Fibroblast of villous mesenchyme (primary cell): ENCODE measurements around the gene PTPRC. TPM values are rescaled to one million over a fixed set of nuclear protein-coding genes. Genes with fewer than 3 reads are reported as not detected.

Source experiments
- DNase-seq: peaks from one replicate; pipeline ENCODE4 v3.0.0-alpha.2; 2010; ENCODE audit warnings: low read depth
- H3K4me3 ChIP-seq: 2 replicates; pipeline ENCODE4 v1.5.1; 2011; ENCODE audit warnings: low read depth, mild to moderate bottlenecking, low read length
- total RNA-seq: library from RNA; depleted of rRNA; stranded (reverse); fragments of >200 nt; gene quantifications from 2 replicates; pipeline ENCODE4 v1.2.3, GENCODE V29; 2012
- TF ChIP-seq, protein P1 (sequence below): IDR thresholded peaks from 2 replicates; pipeline ENCODE4 v1.5.1; 2012; ENCODE audit warnings: low read depth, mild to moderate bottlenecking, low read length; ENCODE audit not compliant: insufficient read depth

Gene PTPRC
- total RNA-seq, 1 donor, result 3.5 TPM

DNA sequence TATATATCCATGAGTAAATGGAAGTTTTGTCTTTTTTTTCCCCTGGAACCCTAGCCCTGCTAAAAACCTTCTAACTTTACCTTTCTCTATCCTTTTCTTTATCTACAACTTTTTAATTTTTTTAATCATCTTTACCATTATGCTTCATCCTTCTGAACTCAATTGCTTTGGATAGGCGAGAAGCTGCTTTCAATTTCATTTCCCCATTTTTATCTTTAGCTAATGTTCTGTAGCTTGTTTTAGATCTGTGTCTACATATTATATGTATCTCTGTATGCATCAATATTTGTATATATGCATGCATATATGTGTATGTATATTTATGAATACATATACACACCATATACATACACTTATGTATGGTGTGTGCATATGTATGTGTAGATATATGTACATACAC is 57.4 kb downstream of the PTPRC start:
- H3K4me3 ChIP-seq, result no peak overlapping the region
- TF ChIP-seq, protein P1, sequence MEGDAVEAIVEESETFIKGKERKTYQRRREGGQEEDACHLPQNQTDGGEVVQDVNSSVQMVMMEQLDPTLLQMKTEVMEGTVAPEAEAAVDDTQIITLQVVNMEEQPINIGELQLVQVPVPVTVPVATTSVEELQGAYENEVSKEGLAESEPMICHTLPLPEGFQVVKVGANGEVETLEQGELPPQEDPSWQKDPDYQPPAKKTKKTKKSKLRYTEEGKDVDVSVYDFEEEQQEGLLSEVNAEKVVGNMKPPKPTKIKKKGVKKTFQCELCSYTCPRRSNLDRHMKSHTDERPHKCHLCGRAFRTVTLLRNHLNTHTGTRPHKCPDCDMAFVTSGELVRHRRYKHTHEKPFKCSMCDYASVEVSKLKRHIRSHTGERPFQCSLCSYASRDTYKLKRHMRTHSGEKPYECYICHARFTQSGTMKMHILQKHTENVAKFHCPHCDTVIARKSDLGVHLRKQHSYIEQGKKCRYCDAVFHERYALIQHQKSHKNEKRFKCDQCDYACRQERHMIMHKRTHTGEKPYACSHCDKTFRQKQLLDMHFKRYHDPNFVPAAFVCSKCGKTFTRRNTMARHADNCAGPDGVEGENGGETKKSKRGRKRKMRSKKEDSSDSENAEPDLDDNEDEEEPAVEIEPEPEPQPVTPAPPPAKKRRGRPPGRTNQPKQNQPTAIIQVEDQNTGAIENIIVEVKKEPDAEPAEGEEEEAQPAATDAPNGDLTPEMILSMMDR, result no peak
- DNase-seq, result no peak

DNA sequence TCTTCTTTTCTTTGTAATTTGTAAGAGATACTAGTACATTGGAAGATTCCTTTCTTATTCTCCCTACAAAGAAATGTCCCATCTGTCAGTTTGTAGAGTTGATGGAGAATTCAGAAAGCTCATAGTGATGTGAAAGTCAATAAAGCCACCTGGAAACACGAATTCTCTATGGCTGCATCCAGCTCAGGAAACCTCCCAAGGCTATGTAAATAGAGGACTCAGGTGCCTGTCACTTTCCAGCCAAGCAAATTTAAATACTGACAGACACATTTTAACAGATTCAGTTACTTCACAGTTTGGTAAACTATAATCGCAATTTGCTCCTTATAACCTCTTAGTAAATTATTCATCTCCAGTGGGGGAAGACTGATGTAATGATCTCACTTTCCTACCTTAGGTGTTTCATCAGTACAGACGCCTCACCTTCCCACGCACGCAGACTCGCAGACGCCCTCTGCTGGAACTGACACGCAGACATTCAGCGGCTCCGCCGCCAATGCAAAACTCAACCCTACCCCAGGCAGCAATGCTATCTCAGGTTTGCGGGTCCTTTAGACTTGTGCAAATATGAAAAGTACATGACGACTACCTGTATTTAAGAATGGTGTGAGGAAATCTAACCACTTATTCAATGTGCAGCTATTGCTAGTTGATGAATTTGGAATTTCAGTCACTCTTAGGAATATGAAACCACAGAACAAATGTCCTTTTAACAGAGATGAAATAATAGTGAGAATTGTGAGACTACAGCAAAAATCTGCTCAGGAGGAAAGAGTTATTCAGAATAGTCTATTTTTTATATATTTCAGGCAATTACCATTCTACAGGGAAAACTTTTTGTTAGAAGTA is 60.6 kb downstream of the PTPRC start:
- TF ChIP-seq, protein P1, result peak; percentile 83
- no peak overlapping the region for H3K4me3 ChIP-seq
- DNase-seq, result peak; percentile 33

DNA sequence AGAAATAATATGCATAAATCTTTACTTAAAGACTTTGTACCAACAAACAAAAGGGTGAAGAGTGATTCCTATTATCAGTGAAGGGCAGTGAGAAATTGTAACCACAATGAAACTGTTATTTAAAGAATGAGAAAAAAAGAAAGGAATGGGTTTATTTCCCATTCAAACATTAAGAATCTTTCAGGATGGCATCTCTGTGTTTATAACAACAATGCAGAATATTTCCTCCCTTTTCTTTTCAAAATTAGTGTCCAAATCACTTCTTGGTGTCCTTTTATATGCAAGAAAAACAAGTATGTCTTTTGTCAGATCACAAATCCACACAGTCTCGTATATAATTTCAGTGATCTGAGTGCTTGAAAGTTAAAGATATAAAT is 61.2 kb downstream of the PTPRC start:
- TF ChIP-seq, protein P1, result no peak

DNA sequence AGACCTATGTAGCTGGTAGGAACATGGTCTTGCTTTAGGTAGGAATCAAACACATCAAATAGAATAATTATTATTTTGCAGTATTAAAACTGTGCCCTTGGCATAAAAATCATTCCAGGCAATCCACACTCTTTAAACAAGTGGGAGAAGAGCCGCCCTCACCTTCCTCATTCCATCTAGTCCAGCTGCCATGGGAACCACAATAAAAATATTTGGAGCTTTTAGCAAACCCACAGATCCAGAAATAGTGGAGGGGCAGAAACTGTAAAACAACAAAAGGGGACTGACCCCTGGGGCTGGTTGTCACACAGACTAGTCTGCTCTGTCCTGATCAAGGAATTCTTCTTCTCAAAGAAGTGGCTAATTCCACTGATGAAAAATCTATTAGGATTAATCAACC is 61.6 kb downstream of the PTPRC start:
- no peak for DNase-seq
- no peak overlapping the region for H3K4me3 ChIP-seq
- TF ChIP-seq, protein P1, result no peak

More for the DNA sequence above, 61.2 kb downstream of the PTPRC start:
- H3K4me3 ChIP-seq, result no peak overlapping the region
- DNase-seq, result no peak

- TF ChIP-seq, protein P1, result no peak
- DNase-seq, result no peak
- H3K4me3 ChIP-seq, result no peak overlapping the region
Observed at GRCh38 chr1:198701250-198701649, 62.4 kb downstream of the PTPRC start.

- TF ChIP-seq, protein P1, result no peak
- no peak overlapping the region for H3K4me3 ChIP-seq
- no peak for DNase-seq
Observed at GRCh38 chr1:198701766-198702539, 63.1 kb downstream of the PTPRC start.
